ENCODE results near the gene GDF15.

The GDF15 gene

GRCh38 chr19:18432275-18433014 is 46.5 kb downstream of the GDF15 start:
- DNase-seq, result no peak

GRCh38 chr19:18433015-18433691 is 47.2 kb downstream of the GDF15 start:
- DNase-seq, result peak in 1 of 2 donors; percentile 66

- DNase-seq, result no peak
Measured at GRCh38 chr19:18433735-18434398, 47.9 kb downstream of the GDF15 start.

- no peak for DNase-seq
Measured at GRCh38 chr19:18434411-18435175, 48.6 kb downstream of the GDF15 start.

- DNase-seq, result no peak
Measured at GRCh38 chr19:18435178-18435841, 49.4 kb downstream of the GDF15 start.

- no peak for DNase-seq
Measured at GRCh38 chr19:18435842-18436670, 50.1 kb downstream of the GDF15 start.

GRCh38 chr19:18436671-18437490 is 50.9 kb downstream of the GDF15 start:
- DNase-seq, result peak; percentile 87 to 88

GRCh38 chr19:18437491-18438330 is 51.8 kb downstream of the GDF15 start, which contains the start of gene ISYNA1:
Gene ISYNA1, minus strand, starts transcription at chr19:18438133. Its CDS starts 154 bp downstream, at chr19:18437979.
- peak; percentile 50 to 66 for DNase-seq

- DNase-seq, result no peak
Measured at GRCh38 chr19:18438331-18439024, 52.5 kb downstream of the GDF15 start.

Data from CD4-positive, alpha-beta T cell treated with Interleukin-4 for 1 hour (primary cell).